Left cardiac atrium (tissue), 4 donors: Measurements from ENCODE around the gene CD44. TPM values are rescaled to one million over a fixed set of nuclear protein-coding genes. Genes with fewer than 3 reads are reported as not detected.

Experiments used
- ATAC-seq, 2 donors: fragments of 200-7000 bp; cut with Tn5 transposase; one replicate each; pipeline ENCODE4 v1.9.1; 2020; ENCODE audit warnings: mild to moderate bottlenecking in 2 of 2, moderate library complexity in 2 of 2
- DNase-seq: peaks from one replicate; pipeline ENCODE4 v3.0.0-alpha.2; 2020
- intact Hi-C, 2 donors: fragments of 100-400 bp; cut with DNase I; formaldehyde crosslinking; loops; one replicate each; pipeline versions ENCODE4 v1.14.1 to v1.15.1; 2022 to 2023
- total RNA-seq, 2 donors: library from RNA; stranded (reverse); fragmentation: NEBNext Ultra II Directional; extraction: Animal tissue kit (Norgen Biotek cat#: 25700); gene quantifications; one replicate each; pipeline ENCODE4 v1.2.1, GENCODE V29; 2021
- donor health status: DM: no; HTN: yes; CAD: no.
- donor health status: DM: no; HTN: yes; CAD: no; lungs with severe emphysema.
- donor health status: DM: yes; HTN: yes; CAD: no.
- donor health status: Dilated cardiomyopathy.

The CD44 gene
- total RNA-seq, 2 donors from 2014 or later = 63.6 to 71.2 TPM

DNA sequence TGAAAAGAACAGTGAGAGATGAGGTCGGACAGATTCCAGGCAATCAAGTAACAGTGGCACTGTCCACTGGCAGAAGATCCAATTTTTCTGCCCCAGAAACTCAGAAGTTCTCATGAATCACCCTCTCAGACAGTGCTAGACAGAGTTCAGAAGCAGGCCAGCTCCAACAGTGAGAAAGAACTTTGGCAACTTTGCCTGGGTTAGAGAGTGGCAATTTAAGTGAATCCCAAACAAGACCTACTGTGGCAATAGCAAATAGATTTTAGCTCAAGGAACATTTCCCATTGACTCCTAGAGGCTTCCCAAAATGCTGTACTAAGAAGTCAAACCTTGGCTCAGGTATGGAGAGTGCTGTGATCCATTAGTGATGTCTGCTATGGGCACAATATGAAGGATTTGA is 12.3 kb downstream of the CD44 start:
- intact Hi-C loops = no loop called here
- DNase-seq (no peak), ATAC-seq (peak in 1 of 2 donors; percentile 68)

- DNase-seq = no peak
- ATAC-seq = no peak
- intact Hi-C loops = no loop called here
Observed at GRCh38 chr11:35151683-35152280, 12.8 kb downstream of the CD44 start.

- no peak for ATAC-seq
- no peak for DNase-seq
- intact Hi-C loops = no loop called here
Observed at GRCh38 chr11:35152575-35152974, 13.6 kb downstream of the CD44 start.

DNA sequence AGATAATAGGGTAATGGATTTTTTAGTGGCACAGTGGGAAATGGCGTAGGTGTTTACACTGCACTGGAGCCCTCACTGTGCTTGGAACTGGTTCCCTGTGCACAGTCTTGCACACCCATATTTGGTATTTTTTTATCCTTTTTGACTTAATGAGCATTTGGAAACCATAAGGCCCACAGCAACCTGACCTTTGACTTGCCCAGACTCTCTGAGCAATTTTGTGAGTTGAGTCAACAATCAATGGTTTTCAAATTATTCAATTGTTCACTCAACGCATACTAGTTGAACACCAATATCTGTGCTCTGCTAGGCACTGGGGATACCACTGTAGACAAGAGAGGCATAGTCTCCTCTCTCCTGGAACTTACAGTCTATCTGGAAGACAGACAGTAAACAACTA is 14.3 kb downstream of the CD44 start:
- no peak for DNase-seq
- ATAC-seq = no peak
- intact Hi-C loops = no loop called here

DNA sequence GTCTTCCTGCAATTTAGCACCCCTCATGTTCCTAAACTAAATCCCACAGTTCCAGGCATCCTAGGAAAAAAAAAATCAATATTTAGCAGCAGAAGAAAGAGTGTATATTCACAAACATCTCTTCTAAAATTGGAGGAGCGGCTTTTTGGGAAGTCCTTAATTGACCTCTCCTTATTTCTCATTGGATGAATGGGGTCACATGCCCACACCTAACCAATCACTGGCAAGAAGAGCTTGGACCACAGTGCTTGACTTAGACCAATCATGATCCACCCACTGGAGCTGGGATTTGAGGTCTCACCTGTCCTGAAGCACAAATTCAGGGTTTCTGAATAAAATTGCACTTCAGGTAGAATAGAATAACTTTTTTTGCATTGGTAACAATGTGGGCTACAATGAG is 16.0 kb downstream of the CD44 start:
- intact Hi-C loops = no loop called here
- no peak for ATAC-seq
- no peak for DNase-seq

GRCh38 chr11:35155677-35156076 is 16.7 kb downstream of the CD44 start:
- intact Hi-C loops = no loop called here
- DNase-seq (no peak), ATAC-seq (no peak)

DNA sequence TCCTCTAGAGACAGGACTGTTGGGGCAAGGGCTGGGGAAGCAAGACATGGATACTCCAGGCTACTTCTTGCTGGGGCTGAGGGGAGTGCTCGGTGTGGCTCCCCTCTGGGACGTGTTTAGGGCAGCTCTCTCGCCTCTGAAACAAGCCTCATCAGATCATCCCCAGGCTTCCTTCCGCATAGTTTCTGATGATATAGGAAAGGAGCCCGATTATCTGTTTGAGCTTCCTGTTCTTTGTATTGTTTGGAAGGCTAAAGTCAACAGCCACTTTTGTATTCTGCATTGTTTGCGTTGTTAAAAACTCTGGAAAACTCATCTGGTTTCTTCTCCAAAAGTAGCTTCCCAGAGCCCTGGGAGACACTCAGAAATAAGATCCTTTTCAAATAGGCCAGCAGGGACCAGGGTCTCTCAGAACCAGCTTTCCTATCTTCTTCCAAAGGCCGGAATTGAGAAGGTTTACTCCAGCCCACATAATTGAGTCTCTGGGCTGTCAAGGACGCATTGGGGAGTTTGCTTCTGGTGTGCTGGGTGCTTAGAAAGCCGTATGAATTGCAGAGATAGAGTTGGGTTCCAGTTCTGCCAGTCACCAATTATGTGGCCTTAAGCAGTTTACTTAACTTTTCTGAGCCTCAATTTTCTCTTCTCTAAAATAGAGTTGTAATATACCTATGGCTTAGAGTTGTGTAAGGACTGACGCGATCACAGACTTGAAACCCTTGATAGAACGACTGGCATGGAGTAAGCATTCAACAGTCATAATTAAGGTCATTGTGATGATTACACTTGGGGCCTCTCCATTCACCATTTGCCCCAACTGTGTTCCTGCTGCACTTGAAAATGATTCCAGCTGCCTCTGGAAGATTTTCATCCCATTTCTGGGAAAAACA is 19.1 kb downstream of the CD44 start:
- DNase-seq (no peak), ATAC-seq (peak; percentile 11 to 72)
- intact Hi-C loops = no loop called here

GRCh38 chr11:35158701-35159510 is 19.9 kb downstream of the CD44 start:
- DNase-seq (peak; percentile 41), ATAC-seq (peak; percentile 52 to 85)
- intact Hi-C loops = no loop called here

- DNase-seq (no peak), ATAC-seq (no peak)
- intact Hi-C loops = no loop called here
Observed at GRCh38 chr11:35160246-35160824, 21.4 kb downstream of the CD44 start.

GRCh38 chr11:35160902-35161597 is 22.1 kb downstream of the CD44 start:
- ATAC-seq (no peak), DNase-seq (no peak)
- intact Hi-C loops = no loop called here

- DNase-seq (no peak), ATAC-seq (no peak)
- intact Hi-C loops = no loop called here
Observed at GRCh38 chr11:35162745-35163144, 23.8 kb downstream of the CD44 start.

DNA sequence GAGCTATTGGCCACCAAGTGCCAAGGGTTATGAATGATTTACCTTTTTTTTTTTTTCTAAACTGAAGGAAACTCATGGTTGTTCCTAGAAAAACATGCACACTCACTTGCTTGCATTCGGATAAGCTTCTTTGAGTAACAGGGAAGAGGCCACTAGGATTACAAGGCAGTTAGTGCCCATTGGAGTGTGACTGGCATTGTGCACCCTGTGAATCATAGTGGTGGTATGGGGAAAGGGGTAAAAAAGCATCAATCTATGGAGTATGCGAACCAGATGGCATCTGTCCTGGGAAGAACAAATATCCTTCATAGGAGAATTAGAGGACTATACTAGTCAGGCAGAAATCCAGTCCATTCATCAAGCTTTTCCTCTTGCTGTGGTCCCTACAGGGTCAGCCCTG is 24.2 kb downstream of the CD44 start:
- intact Hi-C loops = no loop called here
- no peak for ATAC-seq
- DNase-seq = no peak

DNA sequence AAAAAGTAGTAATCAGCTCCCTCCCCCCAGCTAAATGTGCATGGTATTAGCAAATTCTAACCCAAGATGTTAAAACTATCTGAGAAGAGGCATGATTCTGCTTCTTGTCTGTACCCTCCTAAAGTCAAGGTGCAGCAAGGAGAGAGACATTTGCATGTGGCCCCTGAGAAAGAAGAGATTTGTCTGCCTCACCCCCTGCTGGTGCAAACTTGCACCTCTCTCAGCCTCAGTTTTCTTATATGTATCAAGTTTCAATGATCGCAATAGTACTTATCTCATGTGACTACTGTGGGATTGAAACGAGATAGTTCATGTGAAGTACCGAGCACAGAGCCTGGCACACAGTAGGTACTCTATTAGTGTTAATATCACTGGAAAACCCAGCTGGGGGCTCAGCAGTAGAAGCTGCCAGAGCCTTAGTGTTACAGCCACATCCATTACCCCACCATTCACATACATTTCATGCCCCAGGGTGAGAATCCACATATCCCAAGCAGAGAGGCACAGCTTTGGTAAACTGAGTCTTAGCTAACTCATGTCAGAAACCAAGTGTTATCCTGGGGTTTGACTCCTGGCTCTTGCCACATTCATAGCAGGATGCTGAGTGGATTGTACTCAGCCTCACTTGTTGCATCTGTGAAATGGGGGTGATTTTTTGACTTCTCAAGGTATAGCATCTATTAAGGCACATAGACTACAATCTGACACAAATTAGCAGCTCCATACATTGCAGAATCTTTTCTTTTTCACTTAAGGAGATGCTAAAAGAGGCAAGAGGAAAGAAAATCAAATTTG is 24.9 kb downstream of the CD44 start:
- DNase-seq (no peak), ATAC-seq (no peak)
- intact Hi-C loops = no loop called here

DNA sequence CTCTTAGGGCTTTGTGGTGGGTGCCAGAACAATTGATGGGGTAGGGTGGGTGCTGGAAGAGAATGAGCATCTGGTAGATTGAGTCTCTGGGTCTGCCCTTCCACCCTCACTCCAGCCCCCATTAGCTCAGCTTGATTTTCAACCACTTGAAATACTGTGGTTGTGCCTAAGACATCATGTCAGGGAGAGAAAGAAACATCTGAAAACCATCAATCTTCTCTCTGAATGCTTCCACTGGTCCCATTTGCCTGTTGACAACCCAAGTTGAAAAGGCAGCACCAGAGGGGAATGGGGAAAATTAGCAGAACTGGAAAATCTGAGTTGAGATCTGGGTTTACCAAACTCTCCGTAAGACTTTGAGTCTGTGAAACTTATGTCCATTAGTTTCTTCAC is 26.1 kb downstream of the CD44 start:
- intact Hi-C loops = no loop called here
- ATAC-seq = no peak
- no peak for DNase-seq

GRCh38 chr11:35165423-35166368 is 26.7 kb downstream of the CD44 start:
- DNase-seq (no peak), ATAC-seq (peak; percentile 42 to 58)
- intact Hi-C loops = no loop called here

- intact Hi-C loops = no loop called here
- peak; percentile 29 for DNase-seq
- ATAC-seq = peak in 1 of 2 donors; percentile 50
Observed at GRCh38 chr11:35166369-35167360, 27.7 kb downstream of the CD44 start.
